Ovary (tissue), 3 donors: ENCODE data around the gene SHMT2.

ENCODE experiments used
- CTCF ChIP-seq, 3 donors: fragments of 450-650 bp in 2 of 3; fragments of 200-600 bp in 1 of 3; IDR thresholded peaks; one replicate each; pipeline versions ENCODE4 v1.5.1 to v1.8.0; 2016 to 2022; ENCODE audit warnings: antibody characterized with exemption in 3 of 3, mild to moderate bottlenecking in 1 of 3
- POLR2A ChIP-seq: fragments of 450-650 bp; IDR thresholded peaks from one replicate; pipeline ENCODE4 v1.6.1; 2017; ENCODE audit warnings: antibody characterized with exemption, mild to moderate bottlenecking, moderate library complexity
- donor health status: DM: no; HTN: no; CAD: no.

- TF ChIP-seq CTCF (IDR thresholded peaks at IDR 0.05): no peak
- no peak for TF ChIP-seq POLR2A
Observed at GRCh38 chr12:57218030-57218853, 11.3 kb upstream of the SHMT2 start.
